Osteoblast (primary cell): ENCODE measurements around the gene ZDHHC18. TPM values are rescaled to one million over a fixed set of nuclear protein-coding genes. Genes with fewer than 3 reads are reported as not detected.

Experiments
- DNase-seq: peaks from one replicate; pipeline ENCODE4 v3.0.0; 2011; ENCODE audit warnings: low spot score, mixed read lengths; ENCODE audit not compliant: insufficient read length; ENCODE audit errors: missing footprints
- H2AFZ ChIP-seq: 2 replicates; pipeline ENCODE4 v1.6.0; 2011; ENCODE audit warnings: mild to moderate bottlenecking, low read length
- H3K27ac ChIP-seq: 2 replicates; pipeline ENCODE4 v1.5.1; 2011; ENCODE audit warnings: mild to moderate bottlenecking, low read depth, low read length, moderate library complexity
- H3K27me3 ChIP-seq: 2 replicates; pipeline ENCODE4 v1.6.0; 2012; ENCODE audit warnings: mild to moderate bottlenecking, control low read depth, inconsistent platforms, low read length, moderate library complexity; ENCODE audit not compliant: insufficient read depth
- H3K36me3 ChIP-seq: 2 replicates; pipeline ENCODE4 v1.5.1; 2011; ENCODE audit warnings: mild to moderate bottlenecking, low read length, control low read depth, moderate library complexity; ENCODE audit not compliant: insufficient read depth
- H3K4me1 ChIP-seq: 2 replicates; pipeline ENCODE4 v1.5.1; 2011; ENCODE audit warnings: mild to moderate bottlenecking, low read length, control low read depth, moderate library complexity; ENCODE audit not compliant: insufficient read depth
- H3K4me2 ChIP-seq: 2 replicates; pipeline ENCODE4 v1.6.0; 2011; ENCODE audit warnings: mild to moderate bottlenecking, low read length; ENCODE audit not compliant: insufficient read depth
- H3K4me3 ChIP-seq: fragments of 200-600 bp; sonication (generic); 3 replicates; pipeline ENCODE4 v1.5.1; 2012; ENCODE audit warnings: mild to moderate bottlenecking, low read length, inconsistent platforms; ENCODE audit not compliant: insufficient read depth
- H3K79me2 ChIP-seq: 2 replicates; pipeline ENCODE4 v1.6.0; 2012; ENCODE audit warnings: mild to moderate bottlenecking, low read length, control low read depth, inconsistent platforms; ENCODE audit not compliant: insufficient read depth
- H3K9me3 ChIP-seq: 2 replicates; pipeline ENCODE4 v1.5.1; 2011; ENCODE audit warnings: low read depth, low read length, control low read depth
- H4K20me1 ChIP-seq: 2 replicates; pipeline ENCODE4 v1.6.0; 2012; ENCODE audit warnings: mild to moderate bottlenecking, low read length, control low read depth; ENCODE audit not compliant: insufficient read depth
- total RNA-seq: library from RNA; depleted of rRNA; stranded (reverse); fragments of >200 nt; gene quantifications from 2 replicates; pipeline ENCODE4 v1.2.3, GENCODE V29; 2012
- TF ChIP-seq, protein P1 (sequence below): IDR thresholded peaks from 2 replicates; pipeline ENCODE4 v1.5.1; 2011; ENCODE audit warnings: mild to moderate bottlenecking, low read depth, low read length, moderate library complexity; ENCODE audit errors: extremely low read depth

ZDHHC18 gene
- total RNA-seq, 1 donor: 7.6 TPM

DNA sequence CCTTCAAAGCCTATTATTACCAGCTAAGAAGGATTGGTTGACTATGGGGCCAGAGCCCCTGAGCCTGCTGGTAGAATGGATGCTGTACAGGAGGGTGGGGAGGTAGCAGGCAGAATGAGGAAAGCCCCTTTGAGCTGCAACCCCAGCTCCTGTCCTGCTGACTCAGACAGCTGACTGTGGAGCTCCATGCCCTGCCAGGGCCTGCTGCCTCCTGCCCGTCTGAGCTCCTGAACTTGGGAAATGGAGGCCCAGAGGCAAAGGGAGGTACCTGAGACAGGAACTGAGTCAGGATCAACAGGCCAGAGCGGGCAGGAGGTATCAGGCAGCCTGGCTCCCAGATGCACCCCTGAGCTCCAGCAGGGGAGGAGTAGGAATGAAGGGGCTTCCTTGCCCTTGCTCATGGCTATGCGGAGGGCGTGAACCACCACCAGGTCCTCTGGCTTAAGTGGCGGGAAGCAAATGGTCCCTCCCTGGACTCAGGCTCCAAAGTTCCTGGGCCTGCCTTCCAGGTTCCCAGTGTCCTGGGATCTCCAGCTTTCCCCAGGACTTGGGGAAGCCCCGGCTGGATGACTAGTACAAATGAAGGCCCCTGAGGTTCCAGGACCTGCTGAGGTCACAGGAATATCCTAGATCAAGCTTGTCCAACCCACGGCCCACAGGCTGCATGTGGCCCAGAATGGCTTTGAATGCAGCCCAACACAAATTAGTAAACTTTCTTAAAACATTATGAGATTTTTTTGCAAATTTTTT, 32.6 kb downstream of the ZDHHC18 start:
- H3K36me3 ChIP-seq: peaks cover 11% of the 10 kb centered on the region
- DNase-seq: peak; percentile 83
- H4K20me1 ChIP-seq: peaks cover under 1% of the 10 kb centered on the region
- no peak overlapping the region for H3K4me3 ChIP-seq
- no peaks in the 10 kb centered on the region for H3K9me3 ChIP-seq
- no peaks in the 10 kb centered on the region for H3K27me3 ChIP-seq
- no peak overlapping the region for H3K27ac ChIP-seq
- no peak overlapping the region for H2AFZ ChIP-seq
- H3K4me1 ChIP-seq: peaks cover 11% of the 10 kb centered on the region
- H3K4me2 ChIP-seq: no peak overlapping the region
- no peaks in the 10 kb centered on the region for H3K79me2 ChIP-seq
- TF ChIP-seq, protein P1, sequence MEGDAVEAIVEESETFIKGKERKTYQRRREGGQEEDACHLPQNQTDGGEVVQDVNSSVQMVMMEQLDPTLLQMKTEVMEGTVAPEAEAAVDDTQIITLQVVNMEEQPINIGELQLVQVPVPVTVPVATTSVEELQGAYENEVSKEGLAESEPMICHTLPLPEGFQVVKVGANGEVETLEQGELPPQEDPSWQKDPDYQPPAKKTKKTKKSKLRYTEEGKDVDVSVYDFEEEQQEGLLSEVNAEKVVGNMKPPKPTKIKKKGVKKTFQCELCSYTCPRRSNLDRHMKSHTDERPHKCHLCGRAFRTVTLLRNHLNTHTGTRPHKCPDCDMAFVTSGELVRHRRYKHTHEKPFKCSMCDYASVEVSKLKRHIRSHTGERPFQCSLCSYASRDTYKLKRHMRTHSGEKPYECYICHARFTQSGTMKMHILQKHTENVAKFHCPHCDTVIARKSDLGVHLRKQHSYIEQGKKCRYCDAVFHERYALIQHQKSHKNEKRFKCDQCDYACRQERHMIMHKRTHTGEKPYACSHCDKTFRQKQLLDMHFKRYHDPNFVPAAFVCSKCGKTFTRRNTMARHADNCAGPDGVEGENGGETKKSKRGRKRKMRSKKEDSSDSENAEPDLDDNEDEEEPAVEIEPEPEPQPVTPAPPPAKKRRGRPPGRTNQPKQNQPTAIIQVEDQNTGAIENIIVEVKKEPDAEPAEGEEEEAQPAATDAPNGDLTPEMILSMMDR: no peak

DNA sequence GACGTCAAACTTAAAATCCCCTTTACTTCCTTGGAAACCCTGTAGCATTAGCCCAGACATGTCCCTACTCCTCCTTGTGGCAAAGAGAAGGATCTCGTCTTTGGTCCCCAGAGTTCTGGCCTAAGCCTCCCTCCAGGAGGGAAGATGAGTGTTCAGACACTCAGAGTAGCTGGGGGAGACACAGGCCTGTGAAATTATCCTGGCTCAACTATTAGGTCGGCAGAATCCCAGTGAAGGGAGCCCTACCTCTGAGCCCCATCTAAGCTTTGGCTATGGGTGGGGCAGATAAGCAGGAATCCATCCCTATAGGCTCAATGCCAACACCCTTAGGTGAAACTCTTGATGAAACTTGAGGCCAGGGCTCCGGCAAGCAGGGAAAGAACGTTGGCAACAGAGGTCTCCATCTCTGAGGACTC, 34.8 kb downstream of the ZDHHC18 start:
- TF ChIP-seq, protein P1: peak; percentile 41
- DNase-seq: peak; percentile 93
- no peaks in the 10 kb centered on the region for H3K79me2 ChIP-seq

DNA sequence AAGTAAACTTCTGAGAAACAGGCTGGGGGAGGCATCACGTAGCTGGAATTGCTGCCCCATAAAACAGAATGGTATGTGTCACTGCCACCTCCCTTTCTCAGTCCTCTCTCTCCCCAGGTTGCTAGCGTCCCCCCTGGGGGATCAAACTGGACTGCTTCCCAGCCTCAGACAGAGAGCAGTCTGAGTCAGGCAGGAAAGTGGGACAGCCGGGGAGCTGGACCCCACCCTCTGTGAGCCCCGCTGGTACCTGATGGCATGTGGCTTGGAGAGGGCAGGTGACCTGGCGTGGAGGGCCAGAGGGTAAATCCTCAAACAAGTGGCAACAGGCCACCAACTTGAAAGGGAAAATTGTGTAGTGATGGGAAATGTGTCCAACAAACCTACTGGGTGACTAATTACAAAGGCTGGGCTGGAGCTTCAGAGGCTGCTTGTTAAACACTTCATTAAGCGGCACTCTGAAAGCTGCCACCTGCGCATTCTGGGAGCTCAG, 35.4 kb downstream of the ZDHHC18 start:
- peaks cover 5% of the 10 kb centered on the region for H3K36me3 ChIP-seq
- no peak overlapping the region for H3K4me2 ChIP-seq
- no peaks in the 10 kb centered on the region for H4K20me1 ChIP-seq
- no peak overlapping the region for H3K27ac ChIP-seq
- no peaks in the 10 kb centered on the region for H3K27me3 ChIP-seq
- no peaks in the 10 kb centered on the region for H3K79me2 ChIP-seq
- TF ChIP-seq, protein P1: no peak
- H2AFZ ChIP-seq: no peak overlapping the region
- no peak overlapping the region for H3K4me3 ChIP-seq
- DNase-seq: peak; percentile 92
- no peaks in the 10 kb centered on the region for H3K9me3 ChIP-seq
- peaks cover 23% of the 10 kb centered on the region for H3K4me1 ChIP-seq

More for the DNA sequence above, 34.8 kb downstream of the ZDHHC18 start:
- peak overlapping the region; percentile 9 for H3K27ac ChIP-seq
- no peak overlapping the region for H3K4me2 ChIP-seq
- H3K36me3 ChIP-seq: peaks cover 5% of the 10 kb centered on the region
- H3K4me1 ChIP-seq: peaks cover 23% of the 10 kb centered on the region
- H3K27me3 ChIP-seq: no peaks in the 10 kb centered on the region
- H2AFZ ChIP-seq: no peak overlapping the region
- no peaks in the 10 kb centered on the region for H4K20me1 ChIP-seq
- no peak overlapping the region for H3K4me3 ChIP-seq
- H3K9me3 ChIP-seq: no peaks in the 10 kb centered on the region

DNA sequence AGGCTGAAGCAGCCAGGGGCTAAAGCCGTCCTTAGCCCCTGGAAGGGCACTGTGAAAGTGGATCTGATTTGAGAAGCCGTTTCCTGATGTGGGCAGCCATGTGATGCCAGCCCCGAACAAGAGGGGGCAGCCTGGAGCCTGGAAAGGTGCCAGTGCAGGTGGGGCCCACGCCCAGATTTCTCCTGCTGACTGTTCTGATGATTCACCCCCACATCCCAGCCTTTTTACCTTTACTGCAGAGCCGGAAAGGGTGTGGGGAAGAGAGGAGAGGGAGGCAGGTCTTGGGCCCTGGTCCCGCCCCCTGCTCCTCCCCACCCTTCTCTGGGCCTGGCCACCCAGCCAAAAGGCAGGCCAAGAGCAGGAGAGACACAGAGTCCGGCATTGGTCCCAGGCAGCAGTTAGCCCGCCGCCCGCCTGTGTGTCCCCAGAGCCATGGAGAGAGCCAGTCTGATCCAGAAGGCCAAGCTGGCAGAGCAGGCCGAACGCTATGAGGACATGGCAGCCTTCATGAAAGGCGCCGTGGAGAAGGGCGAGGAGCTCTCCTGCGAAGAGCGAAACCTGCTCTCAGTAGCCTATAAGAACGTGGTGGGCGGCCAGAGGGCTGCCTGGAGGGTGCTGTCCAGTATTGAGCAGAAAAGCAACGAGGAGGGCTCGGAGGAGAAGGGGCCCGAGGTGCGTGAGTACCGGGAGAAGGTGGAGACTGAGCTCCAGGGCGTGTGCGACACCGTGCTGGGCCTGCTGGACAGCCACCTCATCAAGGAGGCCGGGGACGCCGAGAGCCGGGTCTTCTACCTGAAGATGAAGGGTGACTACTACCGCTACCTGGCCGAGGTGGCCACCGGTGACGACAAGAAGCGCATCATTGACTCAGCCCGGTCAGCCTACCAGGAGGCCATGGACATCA, 36.5 kb downstream of the ZDHHC18 start, which contains the start of gene SFN:
Gene SFN, plus strand, starts transcription at position 369 of the 904 bp plus-strand sequence. Its CDS starts 64 bp downstream, at position 433.
- Histone ChIP-seq H3K36me3 (no peaks in the 10 kb centered on the region), H3K4me3 (peak within 1 kb of the TSS; percentile 86), H3K9me3 (no peaks in the 10 kb centered on the region), H3K27me3 (no peaks in the 10 kb centered on the region), H3K4me2 (peak within 1 kb of the TSS; percentile 97), H3K27ac (peak within 1 kb of the TSS; percentile 73), H3K79me2 (no peaks in the 10 kb centered on the region), H4K20me1 (no peaks in the 10 kb centered on the region), H3K4me1 (peaks cover 23% of the 10 kb centered on the region), H2AFZ (peak within 1 kb of the TSS; percentile 97)
- TF ChIP-seq, protein P1: peak; percentile 27
- DNase-seq: no peak
